Measurements from ENCODE around the gene MKI67.
A peak's percentile ranks its signal among the peaks of the same experiment; 100 is the strongest.

Gene MKI67

DNA sequence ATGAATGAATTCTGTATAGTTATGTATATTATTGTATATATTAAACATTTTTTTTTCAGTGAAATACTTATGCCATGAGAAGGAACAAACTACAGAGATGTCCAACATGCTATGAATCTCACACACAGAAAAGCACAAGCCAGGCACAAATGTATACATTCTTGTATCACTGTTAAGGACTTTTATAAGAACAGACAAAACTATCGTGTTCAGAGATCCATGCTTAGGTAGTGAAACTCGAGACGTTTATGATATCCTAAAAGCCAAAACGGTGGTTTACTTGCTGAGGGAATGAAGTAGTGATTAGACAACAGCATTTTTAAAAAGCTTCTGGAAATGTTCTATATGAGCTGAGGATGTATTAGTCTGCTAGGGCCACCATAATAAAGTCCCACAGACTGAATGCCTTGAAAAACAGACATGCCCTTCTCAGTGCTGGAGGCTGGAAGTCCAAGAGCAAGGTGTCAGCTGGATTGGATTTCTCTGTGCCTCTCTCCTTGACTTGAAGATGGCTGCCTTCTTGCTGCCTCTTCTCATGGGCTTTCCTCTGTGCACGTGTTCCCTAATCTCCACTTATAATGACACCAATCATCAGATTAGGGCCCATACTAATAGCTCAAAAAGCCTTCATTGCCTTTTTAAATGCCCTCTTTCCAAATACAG is 4.3 kb downstream of the MKI67 start:
- no peaks in the 10 kb centered on the region for H3K9me3 ChIP-seq (ENCODE audit: severe bottlenecking)
- no peak for ATAC-seq (ENCODE audit: low read depth)
- DNase-seq (ENCODE audit: low spot score), result no peak
- H3K4me1 ChIP-seq (ENCODE audit: insufficient read depth, poor library complexity, severe bottlenecking), result peaks cover 32% of the 10 kb centered on the region
- H3K27ac ChIP-seq (ENCODE audit: poor library complexity, severe bottlenecking), result no peak overlapping the region
- no peaks in the 10 kb centered on the region for H3K27me3 ChIP-seq (ENCODE audit: insufficient read depth, poor library complexity, severe bottlenecking)
- peaks cover 82% of the 10 kb centered on the region for H3K36me3 ChIP-seq (ENCODE audit: low read depth)
- TF ChIP-seq, protein P1, sequence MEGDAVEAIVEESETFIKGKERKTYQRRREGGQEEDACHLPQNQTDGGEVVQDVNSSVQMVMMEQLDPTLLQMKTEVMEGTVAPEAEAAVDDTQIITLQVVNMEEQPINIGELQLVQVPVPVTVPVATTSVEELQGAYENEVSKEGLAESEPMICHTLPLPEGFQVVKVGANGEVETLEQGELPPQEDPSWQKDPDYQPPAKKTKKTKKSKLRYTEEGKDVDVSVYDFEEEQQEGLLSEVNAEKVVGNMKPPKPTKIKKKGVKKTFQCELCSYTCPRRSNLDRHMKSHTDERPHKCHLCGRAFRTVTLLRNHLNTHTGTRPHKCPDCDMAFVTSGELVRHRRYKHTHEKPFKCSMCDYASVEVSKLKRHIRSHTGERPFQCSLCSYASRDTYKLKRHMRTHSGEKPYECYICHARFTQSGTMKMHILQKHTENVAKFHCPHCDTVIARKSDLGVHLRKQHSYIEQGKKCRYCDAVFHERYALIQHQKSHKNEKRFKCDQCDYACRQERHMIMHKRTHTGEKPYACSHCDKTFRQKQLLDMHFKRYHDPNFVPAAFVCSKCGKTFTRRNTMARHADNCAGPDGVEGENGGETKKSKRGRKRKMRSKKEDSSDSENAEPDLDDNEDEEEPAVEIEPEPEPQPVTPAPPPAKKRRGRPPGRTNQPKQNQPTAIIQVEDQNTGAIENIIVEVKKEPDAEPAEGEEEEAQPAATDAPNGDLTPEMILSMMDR (IDR thresholded peaks at IDR 0.05; ENCODE audit: poor library complexity, severe bottlenecking), result no peak
- H3K4me3 ChIP-seq (ENCODE audit: severe bottlenecking), result no peak overlapping the region

DNA sequence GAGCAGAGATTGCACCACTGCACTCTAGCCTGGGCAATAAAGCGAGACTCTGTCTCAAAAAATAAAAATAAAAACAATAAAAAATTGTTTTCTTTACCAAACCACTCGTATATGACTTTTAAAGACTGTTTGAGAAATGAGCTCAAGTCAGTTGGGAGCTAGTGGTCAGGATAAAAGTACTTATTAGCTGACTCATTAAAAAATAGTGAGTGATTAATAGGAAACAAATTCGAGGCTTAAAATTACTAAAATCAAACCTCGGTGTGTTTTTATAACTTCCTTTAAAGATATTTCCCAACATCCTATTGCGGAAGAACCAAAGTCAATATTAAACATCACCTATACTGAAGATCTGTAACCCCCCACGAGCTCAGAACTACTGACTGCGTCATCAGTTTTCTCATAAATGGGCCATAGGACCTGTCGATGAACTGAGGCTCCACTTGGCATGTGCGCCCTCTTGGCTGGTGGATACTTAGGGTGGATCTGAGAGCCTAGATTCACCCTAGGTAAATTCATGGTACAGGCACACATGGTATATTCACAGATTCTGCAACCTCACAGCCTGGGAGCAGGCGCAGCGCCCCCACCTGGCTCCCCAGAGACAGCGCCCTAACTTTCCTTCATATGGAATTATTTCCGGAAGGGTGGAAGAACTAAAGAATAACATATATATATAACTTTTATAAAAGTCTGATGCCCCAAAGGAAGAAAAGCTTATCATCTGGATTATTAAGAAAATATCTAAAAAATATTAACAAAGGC is 9.2 kb downstream of the MKI67 start:
- no peaks in the 10 kb centered on the region for H3K27me3 ChIP-seq (ENCODE audit: insufficient read depth, poor library complexity, severe bottlenecking)
- ATAC-seq (ENCODE audit: low read depth) (peak; percentile 51), DNase-seq (ENCODE audit: low spot score) (no peak)
- no peak overlapping the region for H3K4me3 ChIP-seq (ENCODE audit: severe bottlenecking)
- no peaks in the 10 kb centered on the region for H3K9me3 ChIP-seq (ENCODE audit: severe bottlenecking)
- H3K36me3 ChIP-seq (ENCODE audit: low read depth), result peaks cover 96% of the 10 kb centered on the region
- TF ChIP-seq, protein P1 (IDR thresholded peaks at IDR 0.05; ENCODE audit: poor library complexity, severe bottlenecking), result peak; percentile 46
- peak overlapping the region; percentile 21 for H3K27ac ChIP-seq (ENCODE audit: poor library complexity, severe bottlenecking)
- H3K4me1 ChIP-seq (ENCODE audit: insufficient read depth, poor library complexity, severe bottlenecking), result peaks cover 11% of the 10 kb centered on the region

DNA sequence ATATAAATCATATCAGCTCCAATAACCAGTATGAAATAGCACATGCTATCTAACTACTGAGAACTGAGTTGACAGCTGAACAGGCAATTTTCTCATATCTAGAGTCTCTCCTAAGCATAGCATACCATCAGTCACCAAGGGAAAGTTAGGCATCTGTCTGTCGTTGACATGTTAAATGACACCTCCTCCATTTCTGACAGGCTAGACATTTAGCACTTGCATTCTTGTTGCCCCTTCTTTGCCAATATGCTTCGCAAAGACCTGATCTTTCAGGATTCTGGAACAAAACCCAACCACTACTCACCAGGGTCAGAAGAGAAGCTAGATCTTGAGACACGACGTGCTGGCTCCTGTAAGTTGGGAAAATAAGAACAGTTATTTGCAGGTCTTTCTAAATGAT is 10.0 kb downstream of the MKI67 start:
- Histone ChIP-seq H3K4me1 (ENCODE audit: insufficient read depth, poor library complexity, severe bottlenecking) (peaks cover 11% of the 10 kb centered on the region), H3K4me3 (ENCODE audit: severe bottlenecking) (no peak overlapping the region), H3K9me3 (ENCODE audit: severe bottlenecking) (no peaks in the 10 kb centered on the region), H3K27me3 (ENCODE audit: insufficient read depth, poor library complexity, severe bottlenecking) (no peaks in the 10 kb centered on the region), H3K36me3 (ENCODE audit: low read depth) (peaks cover 98% of the 10 kb centered on the region), H3K27ac (ENCODE audit: poor library complexity, severe bottlenecking) (peak overlapping the region; percentile 21)
- no peak for ATAC-seq (ENCODE audit: low read depth)
- TF ChIP-seq, protein P1 (IDR thresholded peaks at IDR 0.05; ENCODE audit: poor library complexity, severe bottlenecking), result no peak
- no peak for DNase-seq (ENCODE audit: low spot score)

DNA sequence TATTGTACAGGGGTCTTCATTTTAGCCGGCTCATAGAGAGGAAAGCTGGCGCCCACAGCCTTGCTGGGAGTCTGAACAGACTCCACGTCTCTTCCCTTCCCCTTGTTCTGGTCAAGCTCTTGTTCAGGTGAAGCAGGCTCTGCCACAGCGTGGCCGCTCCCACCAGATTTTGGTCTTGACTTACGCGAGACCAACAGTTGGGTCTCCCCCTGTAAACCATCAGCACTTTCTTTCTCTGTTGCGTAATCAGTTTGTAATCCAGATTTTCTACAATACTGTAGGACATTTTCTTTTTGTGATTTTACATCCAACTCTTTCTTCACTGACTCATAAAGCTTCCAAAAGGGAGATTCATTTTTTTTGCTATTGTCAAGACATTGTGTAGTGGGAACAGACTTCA is 10.9 kb downstream of the MKI67 start:
- peaks cover 100% of the 10 kb centered on the region for H3K36me3 ChIP-seq (ENCODE audit: low read depth)

More for the DNA sequence above, 10.9 kb downstream of the MKI67 start:
- Histone ChIP-seq H3K4me1 (ENCODE audit: insufficient read depth, poor library complexity, severe bottlenecking) (peaks cover 11% of the 10 kb centered on the region), H3K4me3 (ENCODE audit: severe bottlenecking) (no peak overlapping the region), H3K9me3 (ENCODE audit: severe bottlenecking) (no peaks in the 10 kb centered on the region), H3K27ac (ENCODE audit: poor library complexity, severe bottlenecking) (no peak overlapping the region), H3K27me3 (ENCODE audit: insufficient read depth, poor library complexity, severe bottlenecking) (no peaks in the 10 kb centered on the region)
- TF ChIP-seq, protein P1 (IDR thresholded peaks at IDR 0.05; ENCODE audit: poor library complexity, severe bottlenecking), result no peak
- DNase-seq (ENCODE audit: low spot score), result no peak
- no peak for ATAC-seq (ENCODE audit: low read depth)
